WTC11 (cell line): ENCODE data around the gene SNX13. TPM values are rescaled to one million over a fixed set of nuclear protein-coding genes. Genes with fewer than 3 reads are reported as not detected.

Source experiments
- AFF4 ChIP-seq: sonication (generic); formaldehyde crosslinking; IDR thresholded peaks from 2 replicates; pipeline ENCODE4 v1.8.1; 2023; ENCODE audit warnings: mild to moderate bottlenecking, missing genetic modification reagents, borderline replicate concordance
- ATF6 ChIP-seq: sonication (generic); formaldehyde crosslinking; IDR thresholded peaks from 2 replicates; pipeline ENCODE4 v1.8.1; 2023; ENCODE audit warnings: mild to moderate bottlenecking, missing genetic modification reagents
- CBFB ChIP-seq: sonication (generic); formaldehyde crosslinking; IDR thresholded peaks from 2 replicates; pipeline ENCODE4 v1.8.1; 2022; ENCODE audit warnings: mild to moderate bottlenecking, low read depth, missing genetic modification reagents
- CDX4 ChIP-seq: fragments of 250-450 bp; sonication (Bioruptor Pico); IDR thresholded peaks from 2 replicates; pipeline ENCODE4 v1.9.0; 2021; ENCODE audit warnings: moderate library complexity, mild to moderate bottlenecking, inconsistent platforms, borderline replicate concordance
- EMX1 ChIP-seq: fragments of 250-450 bp; sonication (Bioruptor Pico); IDR thresholded peaks from 2 replicates; pipeline ENCODE4 v1.8.0; 2021; ENCODE audit warnings: mild to moderate bottlenecking
- ERG ChIP-seq: fragments of 250-450 bp; sonication (Bioruptor Pico); IDR thresholded peaks from 2 replicates; pipeline ENCODE4 v1.8.0; 2021; ENCODE audit warnings: mild to moderate bottlenecking
- ESRRA ChIP-seq: sonication (generic); formaldehyde crosslinking; IDR thresholded peaks from 2 replicates; pipeline ENCODE4 v1.8.1; 2022; ENCODE audit warnings: mild to moderate bottlenecking, missing genetic modification reagents, borderline replicate concordance
- FOXK1 ChIP-seq: sonication (generic); formaldehyde crosslinking; IDR thresholded peaks from 2 replicates; pipeline ENCODE4 v1.8.0; 2022; ENCODE audit warnings: mild to moderate bottlenecking, moderate library complexity, missing genetic modification reagents
- GABPB1 ChIP-seq: sonication (generic); formaldehyde crosslinking; IDR thresholded peaks from 2 replicates; pipeline ENCODE4 v1.8.1; 2023; ENCODE audit warnings: mild to moderate bottlenecking, missing genetic modification reagents
- GTF2I ChIP-seq: fragments of 250-450 bp; sonication (Bioruptor Pico); conservative IDR thresholded peaks from 2 replicates; pipeline ENCODE4 v1.4.0; 2021; ENCODE audit warnings: mild to moderate bottlenecking
- HMGXB4 ChIP-seq: sonication (generic); formaldehyde crosslinking; IDR thresholded peaks from 2 replicates; pipeline ENCODE4 v1.8.1; 2023; ENCODE audit warnings: mild to moderate bottlenecking, moderate library complexity, missing genetic modification reagents
- IRF2 ChIP-seq: sonication (generic); formaldehyde crosslinking; IDR thresholded peaks from 2 replicates; pipeline ENCODE4 v1.8.0; 2022; ENCODE audit warnings: low read depth, missing genetic modification reagents, borderline replicate concordance
- JUN ChIP-seq: sonication (generic); formaldehyde crosslinking; IDR thresholded peaks from 2 replicates; pipeline ENCODE4 v1.8.0; 2023; ENCODE audit warnings: mild to moderate bottlenecking, missing genetic modification reagents
- MLX ChIP-seq: sonication (generic); formaldehyde crosslinking; IDR thresholded peaks from 2 replicates; pipeline ENCODE4 v1.8.1; 2023; ENCODE audit warnings: mild to moderate bottlenecking, missing genetic modification reagents, moderate library complexity
- MXD4 ChIP-seq: fragments of 250-450 bp; sonication (Bioruptor Pico); IDR thresholded peaks from 2 replicates; pipeline ENCODE4 v1.8.0; 2021; ENCODE audit warnings: mild to moderate bottlenecking, moderate library complexity, borderline replicate concordance
- MYBL2 ChIP-seq: sonication (generic); formaldehyde crosslinking; IDR thresholded peaks from 2 replicates; pipeline ENCODE4 v1.8.1; 2023; ENCODE audit warnings: mild to moderate bottlenecking, moderate library complexity, missing genetic modification reagents
- NFYB ChIP-seq: sonication (generic); formaldehyde crosslinking; conservative IDR thresholded peaks from 2 replicates; pipeline ENCODE4 v1.8.0; 2022; ENCODE audit warnings: low read depth, missing genetic modification reagents
- OVOL2 ChIP-seq: fragments of 250-450 bp; sonication (Bioruptor Pico); IDR thresholded peaks from 2 replicates; pipeline ENCODE4 v1.9.0; 2021; ENCODE audit warnings: mild to moderate bottlenecking, borderline replicate concordance
- RORB ChIP-seq: fragments of 250-450 bp; sonication (Bioruptor Pico); IDR thresholded peaks from 2 replicates; pipeline ENCODE4 v1.9.0; 2021; ENCODE audit warnings: mild to moderate bottlenecking
- ZNF121 ChIP-seq: sonication (generic); formaldehyde crosslinking; IDR thresholded peaks from 2 replicates; pipeline ENCODE4 v1.8.0; 2023; ENCODE audit warnings: missing genetic modification reagents
- ZNF219 ChIP-seq: sonication (generic); formaldehyde crosslinking; IDR thresholded peaks from 2 replicates; pipeline ENCODE4 v1.8.0; 2023; ENCODE audit warnings: missing genetic modification reagents, mild to moderate bottlenecking, borderline replicate concordance
- ZNF396 ChIP-seq: fragments of 250-450 bp; sonication (Bioruptor Pico); IDR thresholded peaks from 2 replicates; pipeline ENCODE4 v1.8.0; 2021; ENCODE audit warnings: mild to moderate bottlenecking, moderate library complexity, borderline replicate concordance
- ZNF416 ChIP-seq: fragments of 250-450 bp; sonication (Bioruptor Pico); IDR thresholded peaks from 2 replicates; pipeline ENCODE4 v1.9.0; 2021; ENCODE audit warnings: mild to moderate bottlenecking, inconsistent platforms
- ZNF423 ChIP-seq: fragments of 250-450 bp; sonication (Bioruptor Pico); IDR thresholded peaks from 2 replicates; pipeline ENCODE4 v2.1.2; 2022; ENCODE audit warnings: mild to moderate bottlenecking, moderate library complexity
- ZNF532 ChIP-seq: fragments of 250-450 bp; sonication (Bioruptor Pico); IDR thresholded peaks from 2 replicates; pipeline ENCODE4 v1.9.0; 2021; ENCODE audit warnings: mild to moderate bottlenecking, borderline replicate concordance
- total RNA-seq: library from RNA; stranded (reverse); gene quantifications from 3 replicates; pipeline ENCODE4 v1.2.3, GENCODE V29; 2021

The SNX13 gene
- total RNA-seq, 1 experiment from 2014 or later = 27.5 TPM

GRCh38 chr7:17940302-17940883 lies at the start of gene SNX13 (continued):
- TF ChIP-seq ZNF532 (CRISPR knock-in tag) (no peak), MYBL2 (CRISPR knock-in tag) (0 out of 2 replicates have a peak, but pooled peaks have one; percentile 46), AFF4 (no peak), GABPB1 (no peak; the same call in 1 of the 2 replicates), ATF6 (CRISPR knock-in tag) (no peak), ZNF416 (CRISPR knock-in tag) (no peak), GTF2I (no peak), MLX (0 out of 2 replicates have a peak, but pooled peaks have one; percentile 26), NFYB (CRISPR knock-in tag) (peak; percentile 66), ZNF121 (CRISPR knock-in tag) (no peak), OVOL2 (no peak), IRF2 (CRISPR knock-in tag) (no peak), CDX4 (CRISPR knock-in tag) (no peak), JUN (CRISPR knock-in tag) (no peak), EMX1 (no peak), HMGXB4 (CRISPR knock-in tag) (peak; percentile 96), ZNF396 (no peak), RORB (CRISPR knock-in tag) (no peak), FOXK1 (peak; percentile 66), CBFB (no peak), ESRRA (CRISPR knock-in tag) (no peak), ZNF219 (no peak), MXD4 (CRISPR knock-in tag) (no peak), ERG (CRISPR knock-in tag) (no peak), ZNF423 (no peak; the same call in 1 of the 2 replicates)
